ENCODE results near the gene SH3D21.

Gene SH3D21

DNA sequence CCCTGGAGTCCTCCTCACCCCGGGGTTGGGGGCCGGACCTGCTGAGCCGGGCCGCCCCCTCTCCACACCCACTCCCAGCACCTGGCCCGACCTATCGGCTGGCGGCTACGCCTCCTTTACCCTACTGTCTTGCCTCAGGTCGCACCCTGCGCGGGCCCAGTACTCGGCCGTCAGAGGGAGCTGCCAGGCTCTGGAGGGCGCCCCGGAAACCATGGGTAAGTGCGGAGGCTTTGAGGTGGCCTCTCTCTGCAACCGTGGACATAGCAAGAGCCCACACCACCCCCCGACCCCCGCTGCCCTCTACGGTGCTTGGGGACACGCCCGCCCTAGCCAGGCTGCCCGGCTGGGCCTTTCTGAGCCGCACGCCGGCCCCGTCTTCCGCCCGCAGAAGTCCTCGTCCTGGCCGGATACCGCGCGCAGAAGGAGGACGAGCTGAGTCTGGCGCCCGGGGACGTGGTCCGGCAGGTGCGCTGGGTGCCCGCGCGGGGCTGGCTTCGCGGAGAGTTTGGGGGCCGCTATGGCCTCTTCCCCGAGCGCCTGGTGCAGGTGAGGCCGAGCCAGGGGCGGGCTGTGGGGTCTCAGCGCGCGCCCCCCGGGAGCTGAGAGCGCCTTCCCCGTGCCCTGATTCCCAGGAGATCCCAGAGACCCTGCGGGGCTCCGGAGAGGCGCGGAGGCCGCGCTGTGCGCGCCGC, at the start of gene SH3D21:
Gene SH3D21 (plus strand): TSS at position 159 of the 692 bp plus-strand sequence. CDS start 53 bp downstream, at position 212.
- H3K4me3 ChIP-seq (ENCODE audit: low read depth, low read length) = peak within 1 kb of the TSS; percentile 63
- TF ChIP-seq, protein P1, sequence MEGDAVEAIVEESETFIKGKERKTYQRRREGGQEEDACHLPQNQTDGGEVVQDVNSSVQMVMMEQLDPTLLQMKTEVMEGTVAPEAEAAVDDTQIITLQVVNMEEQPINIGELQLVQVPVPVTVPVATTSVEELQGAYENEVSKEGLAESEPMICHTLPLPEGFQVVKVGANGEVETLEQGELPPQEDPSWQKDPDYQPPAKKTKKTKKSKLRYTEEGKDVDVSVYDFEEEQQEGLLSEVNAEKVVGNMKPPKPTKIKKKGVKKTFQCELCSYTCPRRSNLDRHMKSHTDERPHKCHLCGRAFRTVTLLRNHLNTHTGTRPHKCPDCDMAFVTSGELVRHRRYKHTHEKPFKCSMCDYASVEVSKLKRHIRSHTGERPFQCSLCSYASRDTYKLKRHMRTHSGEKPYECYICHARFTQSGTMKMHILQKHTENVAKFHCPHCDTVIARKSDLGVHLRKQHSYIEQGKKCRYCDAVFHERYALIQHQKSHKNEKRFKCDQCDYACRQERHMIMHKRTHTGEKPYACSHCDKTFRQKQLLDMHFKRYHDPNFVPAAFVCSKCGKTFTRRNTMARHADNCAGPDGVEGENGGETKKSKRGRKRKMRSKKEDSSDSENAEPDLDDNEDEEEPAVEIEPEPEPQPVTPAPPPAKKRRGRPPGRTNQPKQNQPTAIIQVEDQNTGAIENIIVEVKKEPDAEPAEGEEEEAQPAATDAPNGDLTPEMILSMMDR (conservative IDR thresholded peaks at IDR 0.05; ENCODE audit: low read depth, low read length) = peak; percentile 37
- DNase-seq (ENCODE audit: low read depth) = peak; percentile 31

DNA sequence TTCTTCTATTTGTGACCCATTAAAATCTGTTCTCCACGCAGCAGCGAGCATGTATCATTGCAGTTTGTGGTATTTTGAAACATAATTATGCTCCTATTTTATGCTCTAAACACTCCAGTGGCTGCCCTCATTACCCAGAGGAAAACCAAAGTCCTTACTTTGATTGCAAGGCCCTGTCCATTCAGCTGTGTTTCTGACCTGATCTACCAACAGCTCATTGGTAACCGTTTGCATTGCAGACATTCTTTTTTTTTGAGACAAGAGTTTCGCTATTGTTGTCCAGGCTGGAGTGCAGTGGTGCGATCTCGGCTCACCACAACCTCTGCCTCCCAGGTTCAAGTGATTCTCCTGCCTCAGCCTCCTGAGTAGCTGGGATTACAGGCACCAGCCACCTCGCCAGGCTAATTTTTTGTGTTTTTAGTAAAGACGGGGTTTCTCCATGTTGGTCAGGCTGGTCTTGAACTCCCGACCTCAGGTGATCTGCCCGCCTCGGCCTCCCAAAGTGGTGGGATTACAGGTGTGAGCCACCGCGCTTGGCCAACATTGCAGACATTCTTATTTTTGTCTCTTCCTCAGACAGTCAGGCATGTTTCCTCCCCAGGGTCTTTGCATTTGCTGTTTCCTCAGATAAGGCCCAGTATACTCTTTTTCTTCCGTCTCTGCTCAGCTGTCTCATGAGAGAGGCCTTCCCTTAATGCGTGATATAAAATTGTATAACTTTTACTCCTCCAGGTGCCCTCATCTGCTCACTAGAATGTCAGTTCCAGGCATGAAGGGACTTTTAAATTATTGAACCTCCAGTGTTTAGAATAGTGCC, 49.4 kb upstream of the SH3D21 start:
- DNase-seq (ENCODE audit: low read depth) = no peak
- TF ChIP-seq, protein P1 (conservative IDR thresholded peaks at IDR 0.05; ENCODE audit: low read depth, low read length) = no peak
- H3K4me3 ChIP-seq (ENCODE audit: low read depth, low read length) = no peak overlapping the region

DNA sequence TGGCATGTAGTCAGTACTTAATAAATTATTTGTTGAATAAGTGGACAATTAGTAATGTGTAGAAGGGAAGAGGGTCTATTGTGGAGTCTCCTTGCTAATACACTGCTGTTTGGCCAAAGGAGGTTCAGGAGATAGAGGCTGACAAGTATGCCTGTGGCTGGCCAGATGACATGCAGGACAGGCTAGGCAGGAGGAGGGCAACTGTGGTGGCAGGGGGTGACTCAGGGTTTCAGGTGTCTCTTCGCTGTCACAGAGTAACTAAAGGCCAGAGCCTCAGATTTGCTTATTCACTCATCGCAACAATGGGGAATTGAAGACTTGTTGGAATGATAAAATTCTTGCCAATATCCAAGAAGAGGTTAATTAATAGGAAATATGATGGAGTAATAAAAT, 48.8 kb upstream of the SH3D21 start:
- DNase-seq (ENCODE audit: low read depth) = no peak
- TF ChIP-seq, protein P1 (conservative IDR thresholded peaks at IDR 0.05; ENCODE audit: low read depth, low read length) = no peak

DNA sequence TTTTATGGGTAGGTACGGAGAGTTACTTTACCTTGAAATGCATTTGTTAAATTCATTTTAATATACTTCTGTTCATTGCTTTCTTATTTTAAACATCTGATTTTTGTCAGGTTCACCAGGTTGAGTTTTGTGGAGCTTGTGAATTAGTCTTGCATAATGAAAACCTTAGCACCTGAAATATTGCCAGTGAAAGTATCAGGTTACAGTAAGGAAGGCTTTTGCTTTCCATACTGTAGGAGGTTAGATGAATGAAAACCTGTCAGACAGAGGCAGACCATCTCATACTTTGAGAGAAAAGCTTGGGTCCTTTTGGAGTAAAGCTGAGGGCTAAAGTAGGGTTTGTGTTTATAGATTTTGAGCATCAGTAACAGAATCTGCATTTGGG, 47.2 kb upstream of the SH3D21 start:
- TF ChIP-seq, protein P1 (conservative IDR thresholded peaks at IDR 0.05; ENCODE audit: low read depth, low read length) = no peak
- H3K4me3 ChIP-seq (ENCODE audit: low read depth, low read length) = no peak overlapping the region
- DNase-seq (ENCODE audit: low read depth) = peak; percentile 60

More for the DNA sequence above, 48.8 kb upstream of the SH3D21 start:
- H3K4me3 ChIP-seq (ENCODE audit: low read depth, low read length) = no peak overlapping the region

DNA sequence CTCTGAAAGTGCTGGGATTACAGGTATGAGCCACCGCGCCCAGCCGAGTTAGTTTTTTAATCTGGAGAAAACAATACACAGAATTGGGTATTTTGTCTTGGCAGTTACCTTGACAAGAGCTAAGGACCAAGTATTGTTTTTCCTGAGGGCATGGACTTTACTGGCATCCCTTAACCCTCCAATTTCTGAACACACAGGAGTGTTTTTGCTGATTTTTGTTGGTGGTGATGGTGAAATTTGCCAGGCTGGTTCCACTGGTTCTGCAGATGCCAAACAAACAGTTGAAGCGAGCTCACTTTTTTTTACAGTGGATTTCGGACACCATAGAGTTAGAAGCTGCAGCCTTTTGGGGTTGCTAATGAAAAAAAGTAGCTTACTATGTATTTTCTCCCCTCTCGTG, 37.2 kb upstream of the SH3D21 start:
- DNase-seq (ENCODE audit: low read depth) = no peak
- no peak overlapping the region for H3K4me3 ChIP-seq (ENCODE audit: low read depth, low read length)
- TF ChIP-seq, protein P1 (conservative IDR thresholded peaks at IDR 0.05; ENCODE audit: low read depth, low read length) = no peak

DNA sequence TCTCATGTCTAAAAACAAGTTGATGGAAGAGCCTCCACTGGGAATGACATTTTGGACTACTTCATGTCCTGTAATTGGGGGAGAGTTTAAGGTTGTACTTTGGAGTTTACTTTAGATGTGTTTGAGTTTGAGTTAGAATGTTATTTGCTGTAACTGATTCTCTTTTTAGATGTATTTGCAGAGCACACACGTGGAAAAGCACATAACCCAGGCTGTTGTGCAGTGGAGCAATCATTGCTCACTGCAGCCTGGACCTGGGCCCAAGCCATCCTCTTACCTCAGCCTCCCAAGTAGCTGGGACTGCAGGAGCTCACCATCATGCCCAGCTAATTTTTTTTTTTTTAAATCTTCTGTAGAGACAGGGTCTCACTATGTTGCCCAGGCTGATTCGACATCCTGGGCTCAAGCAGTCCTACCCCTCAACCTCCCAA, 36.7 kb upstream of the SH3D21 start:
- H3K4me3 ChIP-seq (ENCODE audit: low read depth, low read length) = no peak overlapping the region
- TF ChIP-seq, protein P1 (conservative IDR thresholded peaks at IDR 0.05; ENCODE audit: low read depth, low read length) = no peak
- DNase-seq (ENCODE audit: low read depth) = peak; percentile 56
